GM19395 (cell line): ENCODE results near the gene IYD.

Experiments
- ATAC-seq: cut with Tn5 transposase; IDR thresholded peaks from one replicate; pipeline ENCODE4 v1.9.1; 2021; ENCODE audit warnings: mild to moderate bottlenecking, moderate library complexity; ENCODE audit not compliant: unreplicated experiment

Gene IYD, protein sequence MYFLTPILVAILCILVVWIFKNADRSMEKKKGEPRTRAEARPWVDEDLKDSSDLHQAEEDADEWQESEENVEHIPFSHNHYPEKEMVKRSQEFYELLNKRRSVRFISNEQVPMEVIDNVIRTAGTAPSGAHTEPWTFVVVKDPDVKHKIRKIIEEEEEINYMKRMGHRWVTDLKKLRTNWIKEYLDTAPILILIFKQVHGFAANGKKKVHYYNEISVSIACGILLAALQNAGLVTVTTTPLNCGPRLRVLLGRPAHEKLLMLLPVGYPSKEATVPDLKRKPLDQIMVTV

DNA sequence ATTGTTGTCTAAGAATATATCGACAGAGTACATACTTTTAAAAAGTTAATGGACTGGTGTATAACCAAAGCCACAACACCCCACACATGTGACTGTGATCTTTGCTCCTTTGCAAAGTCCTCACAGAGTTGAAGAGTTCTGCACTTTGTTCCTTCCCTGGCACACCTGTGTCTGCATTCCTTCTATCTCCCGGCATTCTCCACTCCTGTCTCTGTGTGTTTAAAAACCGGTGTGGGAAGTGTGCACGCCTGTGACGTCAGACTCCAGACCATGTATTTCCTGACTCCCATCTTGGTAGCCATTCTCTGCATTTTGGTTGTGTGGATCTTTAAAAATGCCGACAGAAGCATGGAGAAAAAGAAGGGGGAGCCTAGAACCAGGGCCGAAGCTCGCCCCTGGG, at the start of gene IYD:
Gene IYD, plus strand, starts transcription at position 251 of the 400 bp plus-strand sequence. Its CDS starts 20 bp downstream, at position 271.
- no peak for ATAC-seq

GRCh38 chr6:150319924-150320323, 48.9 kb upstream of the IYD start:
- no peak for ATAC-seq

- no peak for ATAC-seq
Measured at GRCh38 chr6:150320442-150320841, 48.4 kb upstream of the IYD start.

- ATAC-seq: no peak
Measured at GRCh38 chr6:150322466-150322871, 46.3 kb upstream of the IYD start.

- ATAC-seq: no peak
Measured at GRCh38 chr6:150323205-150323604, 45.6 kb upstream of the IYD start.

GRCh38 chr6:150324044-150324443, 44.8 kb upstream of the IYD start:
- ATAC-seq: no peak

DNA sequence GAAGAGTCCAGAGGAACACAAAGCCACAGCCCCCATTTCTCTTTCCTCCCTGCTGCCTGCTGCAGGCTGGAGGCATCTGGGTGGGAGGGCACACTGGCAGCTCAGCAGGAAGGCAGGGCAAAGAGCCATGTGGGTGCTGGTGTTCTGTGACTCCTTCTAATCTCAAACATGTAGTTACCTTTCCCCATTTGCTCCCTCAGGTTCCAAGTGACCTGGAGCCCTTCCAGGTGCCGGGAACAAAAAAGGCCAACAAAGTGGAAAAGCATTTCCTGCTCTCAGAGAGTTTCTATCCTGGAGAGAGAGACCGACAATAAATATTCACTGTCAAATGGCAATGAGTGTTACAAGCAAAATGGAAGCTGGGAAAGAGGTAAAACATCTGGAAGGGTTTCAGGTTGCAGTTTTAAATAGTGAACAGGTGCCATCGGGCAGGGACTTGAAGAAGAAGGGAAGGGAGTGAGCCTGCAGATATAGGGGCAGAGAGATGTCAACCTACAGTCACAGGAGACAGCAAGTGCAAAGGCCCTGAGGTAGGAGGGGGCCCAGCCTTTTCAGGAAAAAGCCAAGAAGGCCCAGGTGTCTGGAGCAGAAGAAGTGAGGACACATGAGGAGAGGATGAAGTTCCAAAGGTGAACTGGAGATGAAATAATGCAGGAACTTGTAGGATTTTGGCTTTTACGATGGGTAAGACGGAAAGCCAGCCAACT, 43.6 kb upstream of the IYD start:
- ATAC-seq: no peak

GRCh38 chr6:150327117-150327774, 41.6 kb upstream of the IYD start:
- no peak for ATAC-seq

DNA sequence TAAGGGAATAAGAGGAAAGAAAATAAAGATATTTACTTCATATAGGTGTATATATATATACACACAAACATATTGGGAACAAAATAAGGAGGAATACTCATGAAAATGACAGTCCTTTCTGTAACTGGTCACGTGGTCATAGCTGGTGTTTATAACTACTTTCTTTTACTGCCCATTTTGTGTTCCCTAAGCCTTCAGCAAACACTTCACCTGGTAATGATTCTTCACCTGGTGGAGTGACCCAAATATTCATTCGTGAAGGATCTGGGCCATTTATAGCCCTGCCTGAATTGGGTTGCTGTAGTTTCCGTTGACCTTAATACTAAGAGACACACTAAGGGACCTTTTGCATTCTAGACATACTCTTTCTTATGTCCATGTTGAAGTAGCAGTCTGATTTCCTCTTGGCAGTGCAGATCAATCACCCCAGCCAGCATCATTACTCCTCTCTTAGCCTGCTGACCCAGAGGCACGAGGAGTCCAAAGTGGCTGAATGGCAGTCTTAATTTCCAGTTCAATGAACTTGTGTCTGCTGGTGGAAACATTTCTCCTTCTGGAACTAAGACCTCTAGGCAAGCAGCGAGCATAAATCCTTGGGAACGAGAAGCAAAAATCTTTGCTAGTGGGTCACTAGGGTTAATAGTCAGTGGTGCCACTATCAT, 39.9 kb upstream of the IYD start:
- no peak for ATAC-seq

GRCh38 chr6:150331344-150331743, 37.5 kb upstream of the IYD start:
- no peak for ATAC-seq

- no peak for ATAC-seq
Measured at GRCh38 chr6:150332939-150333584, 35.8 kb upstream of the IYD start.

DNA sequence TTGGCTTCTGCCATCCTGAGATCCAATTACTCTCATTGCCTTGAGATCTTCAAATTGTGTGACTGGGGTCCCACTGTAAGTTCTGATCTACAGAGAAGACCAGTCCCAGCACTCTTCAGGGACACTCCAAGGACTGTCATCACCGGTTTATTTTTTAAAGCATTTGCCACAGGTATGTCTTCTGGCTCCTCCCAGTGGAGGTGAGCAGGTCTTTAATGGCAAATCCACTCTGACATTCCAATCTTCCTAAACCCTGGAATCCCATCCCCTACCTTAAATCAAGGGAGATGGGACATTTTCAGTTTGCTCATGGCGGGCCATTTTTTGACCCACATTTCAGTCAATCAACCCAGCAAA, 35.2 kb upstream of the IYD start:
- ATAC-seq: no peak

GRCh38 chr6:150334790-150335783, 33.7 kb upstream of the IYD start:
- no peak for ATAC-seq

GRCh38 chr6:150336299-150336698, 32.5 kb upstream of the IYD start:
- no peak for ATAC-seq

DNA sequence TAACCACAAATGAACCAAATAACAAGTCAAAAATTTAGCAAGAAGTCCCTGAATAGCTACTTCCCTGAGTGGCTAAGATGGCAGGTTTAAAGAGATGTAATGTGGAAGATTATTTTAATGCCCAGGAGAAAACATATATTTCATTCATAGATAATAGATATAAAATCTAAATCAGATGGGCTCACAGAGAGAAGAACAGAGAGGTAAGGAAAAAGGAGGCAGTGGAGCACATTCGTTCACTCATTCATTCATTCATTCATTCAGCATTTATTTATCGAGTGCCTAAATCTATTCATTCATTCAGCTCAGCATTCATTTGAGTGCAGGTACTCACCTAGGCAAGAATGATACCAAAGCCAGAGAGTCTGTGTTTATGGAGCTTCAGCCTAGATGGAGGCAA, 32.1 kb upstream of the IYD start:
- no peak for ATAC-seq

DNA sequence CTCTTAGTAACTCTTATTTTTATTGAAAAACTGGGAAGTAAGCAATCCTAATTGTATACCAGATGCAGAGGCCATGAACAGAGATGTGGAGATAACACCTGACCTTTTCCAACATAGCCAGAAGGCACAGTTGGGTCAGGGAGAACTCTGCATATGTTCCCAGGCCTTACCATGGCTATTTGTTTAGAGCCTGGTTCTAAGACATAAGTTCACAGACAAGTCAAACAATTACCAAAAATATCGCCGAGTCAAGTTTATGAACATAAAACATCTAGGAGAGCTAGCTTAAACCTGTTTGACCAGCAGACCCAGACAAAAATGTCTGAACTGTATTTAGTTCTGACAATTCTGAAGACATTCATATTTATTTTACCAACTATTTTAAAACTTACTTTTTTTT, 26.7 kb upstream of the IYD start:
- ATAC-seq: no peak

GRCh38 chr6:150343434-150343833, 25.4 kb upstream of the IYD start:
- no peak for ATAC-seq

DNA sequence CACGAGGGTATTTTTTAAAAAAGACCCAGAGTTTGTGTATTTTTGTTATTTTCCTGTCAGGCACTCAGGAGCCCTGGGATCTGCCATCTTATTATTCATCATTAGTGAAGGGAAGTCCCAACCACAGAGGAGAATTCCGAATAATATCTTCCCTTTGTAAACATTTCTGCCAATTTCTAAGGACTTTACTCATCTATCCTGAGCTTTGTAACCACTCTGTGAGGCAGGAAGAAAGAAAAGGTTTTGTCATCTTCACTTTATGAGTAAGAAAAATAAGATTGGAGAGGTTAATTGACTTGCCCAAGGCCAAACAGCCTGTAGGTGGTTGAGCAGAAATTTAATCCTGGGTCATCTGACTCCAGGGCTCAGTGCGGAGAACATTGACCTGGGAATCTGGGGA, 23.0 kb upstream of the IYD start:
- ATAC-seq: no peak

DNA sequence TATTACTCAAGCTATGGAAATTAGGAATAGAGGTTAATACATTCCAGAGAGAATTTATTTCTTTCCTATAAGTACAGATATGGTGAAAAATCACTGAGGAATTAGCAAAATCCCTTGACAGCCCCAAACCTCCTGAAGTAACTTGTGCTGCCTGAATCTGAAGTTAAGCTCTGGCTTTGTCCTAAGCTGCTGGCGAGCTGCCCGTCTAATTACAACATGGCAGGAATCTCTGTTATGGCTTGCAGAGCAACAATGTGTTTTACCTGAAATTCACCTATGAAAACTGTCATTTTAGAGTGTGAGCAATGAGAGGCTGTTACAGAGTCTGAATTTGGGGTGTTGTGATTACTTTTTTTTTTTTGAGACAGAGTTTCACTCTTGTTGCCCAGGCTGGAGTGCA, 22.5 kb upstream of the IYD start:
- ATAC-seq: no peak

DNA sequence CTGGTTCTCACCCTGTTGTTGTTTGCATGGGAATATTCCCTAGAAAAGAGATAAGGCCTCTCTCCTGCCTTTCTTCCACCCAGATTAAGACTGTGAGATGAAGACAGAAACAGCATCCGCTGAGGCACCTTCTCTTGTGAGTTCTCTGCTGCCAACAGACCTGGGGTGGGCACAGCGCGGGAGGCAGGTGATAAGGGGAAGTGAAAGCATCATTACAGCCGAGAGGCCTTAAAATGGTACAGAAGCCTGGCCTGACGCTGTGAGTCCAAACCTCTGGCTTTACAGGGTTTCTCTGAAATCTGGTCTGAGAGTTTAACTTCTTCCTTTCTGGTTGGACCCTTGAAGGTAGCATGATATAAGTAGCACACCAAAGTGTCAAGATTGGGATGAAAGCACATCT, 21.0 kb upstream of the IYD start:
- no peak for ATAC-seq
